ENCODE data around the gene SLIT3.

SLIT3 gene

GRCh38 chr5:168659286-168659847 is 641.6 kb downstream of the SLIT3 start:
- no peak overlapping the region for H3K4me3 ChIP-seq (ENCODE audit: low read depth, low read length)
- no peak overlapping the region for H3K27ac ChIP-seq (ENCODE audit: extremely low read depth, low read depth, low read length)
- H3K36me3 ChIP-seq (ENCODE audit: control insufficient read depth in 2 of 2, insufficient read depth in 1 of 2, low read length in 2 of 2): no peaks in the 10 kb centered on the region
- ChIA-PET CTCF (no interaction called here), POLR2A (no interaction called here)
- H3K4me1 ChIP-seq (ENCODE audit: control insufficient read depth, insufficient read depth, low read length): no peaks in the 10 kb centered on the region
- H3K9me3 ChIP-seq (ENCODE audit: control insufficient read depth, insufficient read depth, low read depth, low read length): no peaks in the 10 kb centered on the region
- TF ChIP-seq, protein P1, sequence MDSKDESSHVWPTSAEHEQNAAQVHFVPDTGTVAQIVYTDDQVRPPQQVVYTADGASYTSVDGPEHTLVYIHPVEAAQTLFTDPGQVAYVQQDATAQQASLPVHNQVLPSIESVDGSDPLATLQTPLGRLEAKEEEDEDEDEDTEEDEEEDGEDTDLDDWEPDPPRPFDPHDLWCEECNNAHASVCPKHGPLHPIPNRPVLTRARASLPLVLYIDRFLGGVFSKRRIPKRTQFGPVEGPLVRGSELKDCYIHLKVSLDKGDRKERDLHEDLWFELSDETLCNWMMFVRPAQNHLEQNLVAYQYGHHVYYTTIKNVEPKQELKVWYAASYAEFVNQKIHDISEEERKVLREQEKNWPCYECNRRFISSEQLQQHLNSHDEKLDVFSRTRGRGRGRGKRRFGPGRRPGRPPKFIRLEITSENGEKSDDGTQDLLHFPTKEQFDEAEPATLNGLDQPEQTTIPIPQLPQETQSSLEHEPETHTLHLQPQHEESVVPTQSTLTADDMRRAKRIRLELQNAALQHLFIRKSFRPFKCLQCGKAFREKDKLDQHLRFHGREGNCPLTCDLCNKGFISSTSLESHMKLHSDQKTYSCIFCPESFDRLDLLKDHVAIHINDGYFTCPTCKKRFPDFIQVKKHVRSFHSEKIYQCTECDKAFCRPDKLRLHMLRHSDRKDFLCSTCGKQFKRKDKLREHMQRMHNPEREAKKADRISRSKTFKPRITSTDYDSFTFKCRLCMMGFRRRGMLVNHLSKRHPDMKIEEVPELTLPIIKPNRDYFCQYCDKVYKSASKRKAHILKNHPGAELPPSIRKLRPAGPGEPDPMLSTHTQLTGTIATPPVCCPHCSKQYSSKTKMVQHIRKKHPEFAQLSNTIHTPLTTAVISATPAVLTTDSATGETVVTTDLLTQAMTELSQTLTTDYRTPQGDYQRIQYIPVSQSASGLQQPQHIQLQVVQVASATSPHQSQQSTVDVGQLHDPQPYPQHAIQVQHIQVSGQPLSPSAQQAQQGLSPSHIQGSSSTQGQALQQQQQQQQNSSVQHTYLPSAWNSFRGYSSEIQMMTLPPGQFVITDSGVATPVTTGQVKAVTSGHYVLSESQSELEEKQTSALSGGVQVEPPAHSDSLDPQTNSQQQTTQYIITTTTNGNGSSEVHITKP (tag by site-specific recombination; IDR thresholded peaks at IDR 0.05): no peak
- TF ChIP-seq ZNF157 (tag by site-specific recombination; IDR thresholded peaks at IDR 0.05) (no peak), ZNF133 (tag by site-specific recombination; IDR thresholded peaks at IDR 0.05) (no peak), ZNF350 (tag by site-specific recombination; IDR thresholded peaks at IDR 0.05) (no peak)
- TF ChIP-seq, protein P2, sequence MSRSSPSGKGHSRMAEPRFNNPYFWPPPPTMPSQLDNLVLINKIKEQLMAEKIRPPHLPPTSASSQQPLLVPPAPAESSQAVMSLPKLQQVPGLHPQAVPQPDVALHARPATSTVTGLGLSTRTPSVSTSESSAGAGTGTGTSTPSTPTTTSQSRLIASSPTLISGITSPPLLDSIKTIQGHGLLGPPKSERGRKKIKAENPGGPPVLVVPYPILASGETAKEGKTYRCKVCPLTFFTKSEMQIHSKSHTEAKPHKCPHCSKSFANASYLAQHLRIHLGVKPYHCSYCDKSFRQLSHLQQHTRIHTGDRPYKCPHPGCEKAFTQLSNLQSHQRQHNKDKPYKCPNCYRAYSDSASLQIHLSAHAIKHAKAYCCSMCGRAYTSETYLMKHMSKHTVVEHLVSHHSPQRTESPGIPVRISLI (tag by site-specific recombination; IDR thresholded peaks at IDR 0.05): no peak

DNA sequence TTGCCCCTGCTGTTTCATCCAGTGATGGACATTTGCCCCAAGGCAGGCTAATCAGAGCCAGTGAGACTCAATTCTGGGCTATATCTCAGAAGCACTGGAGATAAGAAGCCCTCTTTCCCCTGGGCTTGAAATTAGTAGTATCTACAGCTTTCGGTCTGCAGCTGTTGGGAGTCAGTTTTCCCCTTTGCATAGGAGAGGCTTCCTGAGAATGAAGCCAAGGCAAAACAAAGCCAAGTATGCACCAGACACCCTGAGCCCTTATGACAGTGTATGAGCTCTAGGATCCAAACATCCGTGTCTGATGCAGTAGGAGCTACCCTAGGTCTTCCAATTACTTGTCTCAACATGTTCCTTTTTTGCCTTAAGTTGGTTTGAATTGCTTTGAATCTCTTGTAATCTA is 642.5 kb downstream of the SLIT3 start:
- ChIA-PET POLR2A (no interaction called here), CTCF (no interaction called here)
- H3K27ac ChIP-seq (ENCODE audit: extremely low read depth, low read depth, low read length): no peak overlapping the region
- H3K9me3 ChIP-seq (ENCODE audit: control insufficient read depth, insufficient read depth, low read depth, low read length): no peaks in the 10 kb centered on the region
- TF ChIP-seq ZNF112 (tag by site-specific recombination; IDR thresholded peaks at IDR 0.05) (no peak), ZFP69B (tag by site-specific recombination; IDR thresholded peaks at IDR 0.05) (no peak), ZNF16 (tag by site-specific recombination; IDR thresholded peaks at IDR 0.05; ENCODE audit: low read depth) (no peak), ZNF221 (tag by site-specific recombination; IDR thresholded peaks at IDR 0.05; ENCODE audit: borderline replicate concordance) (no peak), REPIN1 (tag by site-specific recombination; IDR thresholded peaks at IDR 0.05; ENCODE audit: low read depth) (no peak), SP2 (tag by site-specific recombination; IDR thresholded peaks at IDR 0.05) (no peak), ZNF776 (tag by site-specific recombination; IDR thresholded peaks at IDR 0.05; ENCODE audit: borderline replicate concordance) (no peak), ZNF133 (tag by site-specific recombination; IDR thresholded peaks at IDR 0.05) (no peak), ZNF140 (tag by site-specific recombination; IDR thresholded peaks at IDR 0.05) (no peak), ZNF280C (tag by site-specific recombination; IDR thresholded peaks at IDR 0.05) (no peak), ZNF549 (tag by site-specific recombination; IDR thresholded peaks at IDR 0.05) (no peak), ZNF324 (tag by site-specific recombination; IDR thresholded peaks at IDR 0.05) (no peak), ZNF394 (tag by site-specific recombination; IDR thresholded peaks at IDR 0.05; ENCODE audit: borderline replicate concordance) (no peak), TCF7L2 (IDR thresholded peaks at IDR 0.05; ENCODE audit: borderline replicate concordance, low read depth, low read length) (no peak)
- TF ChIP-seq, protein P3, sequence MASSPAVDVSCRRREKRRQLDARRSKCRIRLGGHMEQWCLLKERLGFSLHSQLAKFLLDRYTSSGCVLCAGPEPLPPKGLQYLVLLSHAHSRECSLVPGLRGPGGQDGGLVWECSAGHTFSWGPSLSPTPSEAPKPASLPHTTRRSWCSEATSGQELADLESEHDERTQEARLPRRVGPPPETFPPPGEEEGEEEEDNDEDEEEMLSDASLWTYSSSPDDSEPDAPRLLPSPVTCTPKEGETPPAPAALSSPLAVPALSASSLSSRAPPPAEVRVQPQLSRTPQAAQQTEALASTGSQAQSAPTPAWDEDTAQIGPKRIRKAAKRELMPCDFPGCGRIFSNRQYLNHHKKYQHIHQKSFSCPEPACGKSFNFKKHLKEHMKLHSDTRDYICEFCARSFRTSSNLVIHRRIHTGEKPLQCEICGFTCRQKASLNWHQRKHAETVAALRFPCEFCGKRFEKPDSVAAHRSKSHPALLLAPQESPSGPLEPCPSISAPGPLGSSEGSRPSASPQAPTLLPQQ (tag by site-specific recombination; IDR thresholded peaks at IDR 0.05): no peak
- TF ChIP-seq, protein P4, sequence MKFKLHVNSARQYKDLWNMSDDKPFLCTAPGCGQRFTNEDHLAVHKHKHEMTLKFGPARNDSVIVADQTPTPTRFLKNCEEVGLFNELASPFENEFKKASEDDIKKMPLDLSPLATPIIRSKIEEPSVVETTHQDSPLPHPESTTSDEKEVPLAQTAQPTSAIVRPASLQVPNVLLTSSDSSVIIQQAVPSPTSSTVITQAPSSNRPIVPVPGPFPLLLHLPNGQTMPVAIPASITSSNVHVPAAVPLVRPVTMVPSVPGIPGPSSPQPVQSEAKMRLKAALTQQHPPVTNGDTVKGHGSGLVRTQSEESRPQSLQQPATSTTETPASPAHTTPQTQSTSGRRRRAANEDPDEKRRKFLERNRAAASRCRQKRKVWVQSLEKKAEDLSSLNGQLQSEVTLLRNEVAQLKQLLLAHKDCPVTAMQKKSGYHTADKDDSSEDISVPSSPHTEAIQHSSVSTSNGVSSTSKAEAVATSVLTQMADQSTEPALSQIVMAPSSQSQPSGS (tag by site-specific recombination; IDR thresholded peaks at IDR 0.05; ENCODE audit: low read depth): no peak
- no peaks in the 10 kb centered on the region for H3K4me1 ChIP-seq (ENCODE audit: control insufficient read depth, insufficient read depth, low read length)
- no peaks in the 10 kb centered on the region for H3K36me3 ChIP-seq (ENCODE audit: control insufficient read depth in 2 of 2, insufficient read depth in 1 of 2, low read length in 2 of 2)
- no peak overlapping the region for H3K4me3 ChIP-seq (ENCODE audit: low read depth, low read length)
